Upper lobe of right lung (tissue), 1 donor: ENCODE results near the gene ZNF557. TPM values are rescaled to one million over a fixed set of nuclear protein-coding genes. Genes with fewer than 3 reads are reported as not detected.

Source experiments
- ATAC-seq: fragments of 200-7000 bp; cut with Tn5 transposase; one replicate; pipeline ENCODE4 v1.9.1; 2020; ENCODE audit warnings: mild to moderate bottlenecking, moderate library complexity
- DNase-seq: peaks from one replicate; pipeline ENCODE4 v3.0.0-alpha.2; 2020
- H3K27ac ChIP-seq: fragments of 200-600 bp; one replicate; pipeline ENCODE4 v1.8.0; 2022
- H3K27me3 ChIP-seq: fragments of 200-600 bp; one replicate; pipeline ENCODE4 v1.8.0; 2022; ENCODE audit warnings: mild to moderate bottlenecking
- H3K36me3 ChIP-seq: fragments of 200-600 bp; one replicate; pipeline ENCODE4 v1.8.0; 2022
- H3K4me1 ChIP-seq: fragments of 200-600 bp; one replicate; pipeline ENCODE4 v1.8.0; 2022
- H3K4me3 ChIP-seq: fragments of 200-600 bp; one replicate; pipeline ENCODE4 v1.8.0; 2022; ENCODE audit warnings: mild to moderate bottlenecking
- H3K9me3 ChIP-seq: fragments of 200-600 bp; one replicate; pipeline ENCODE4 v1.8.0; 2022
- CTCF ChIP-seq: fragments of 200-600 bp; IDR thresholded peaks from one replicate; pipeline ENCODE4 v1.8.0; 2022; ENCODE audit warnings: antibody characterized with exemption
- intact Hi-C: fragments of 100-400 bp; cut with DNase I; formaldehyde crosslinking; loops from one replicate; pipeline ENCODE4 v1.11.0; 2022
- total RNA-seq: library from RNA; stranded (reverse); fragmentation: NEBNext Ultra II Directional; extraction: Animal tissue kit (Norgen Biotek cat#: 25700); gene quantifications from one replicate; pipeline ENCODE4 v1.2.1, GENCODE V29; 2021
- donor health status: DM: no; HTN: yes; CAD: no; lungs with severe emphysema.

ZNF557 gene
- total RNA-seq, 1 donor from 2014 or later = 11.1 TPM

GRCh38 chr19:7113233-7113632 lies 43.7 kb downstream of the ZNF557 start:
- Histone ChIP-seq H3K36me3 (peaks cover 18% of the 10 kb centered on the region), H3K4me3 (no peak overlapping the region), H3K9me3 (no peaks in the 10 kb centered on the region), H3K27ac (no peak overlapping the region), H3K27me3 (no peaks in the 10 kb centered on the region), H3K4me1 (no peaks in the 10 kb centered on the region)
- TF ChIP-seq CTCF = no peak
- DNase-seq (no peak), ATAC-seq (no peak)
- intact Hi-C loops = no loop called here

- H3K9me3 ChIP-seq = no peaks in the 10 kb centered on the region
- TF ChIP-seq CTCF = no peak
- H3K27me3 ChIP-seq = no peaks in the 10 kb centered on the region
- ATAC-seq (no peak), DNase-seq (no peak)
- H3K4me1 ChIP-seq = no peaks in the 10 kb centered on the region
- H3K36me3 ChIP-seq = peaks cover 35% of the 10 kb centered on the region
- intact Hi-C loops = no loop called here
- H3K27ac ChIP-seq = no peak overlapping the region
- H3K4me3 ChIP-seq = no peak overlapping the region
Measured at GRCh38 chr19:7115721-7116120, 46.2 kb downstream of the ZNF557 start.

GRCh38 chr19:7117248-7117647 lies 47.7 kb downstream of the ZNF557 start:
- Histone ChIP-seq H3K9me3 (no peaks in the 10 kb centered on the region), H3K27me3 (no peaks in the 10 kb centered on the region), H3K4me3 (no peak overlapping the region), H3K36me3 (peaks cover 50% of the 10 kb centered on the region), H3K27ac (no peak overlapping the region), H3K4me1 (no peaks in the 10 kb centered on the region)
- ATAC-seq (no peak), DNase-seq (no peak)
- no peak for TF ChIP-seq CTCF
- intact Hi-C loops = no loop called here

- Histone ChIP-seq H3K4me3 (no peak overlapping the region), H3K27me3 (no peaks in the 10 kb centered on the region), H3K9me3 (no peaks in the 10 kb centered on the region), H3K36me3 (peaks cover 61% of the 10 kb centered on the region), H3K27ac (no peak overlapping the region), H3K4me1 (no peaks in the 10 kb centered on the region)
- TF ChIP-seq CTCF = no peak
- ATAC-seq (no peak), DNase-seq (no peak)
- intact Hi-C loops = no loop called here
Measured at GRCh38 chr19:7119582-7119981, 50.1 kb downstream of the ZNF557 start.

GRCh38 chr19:7120499-7120898 lies 51.0 kb downstream of the ZNF557 start:
- no peaks in the 10 kb centered on the region for H3K9me3 ChIP-seq
- no peak for TF ChIP-seq CTCF
- no peaks in the 10 kb centered on the region for H3K4me1 ChIP-seq
- no peak overlapping the region for H3K27ac ChIP-seq
- H3K27me3 ChIP-seq = no peaks in the 10 kb centered on the region
- intact Hi-C loops = no loop called here
- ATAC-seq (no peak), DNase-seq (no peak)
- H3K36me3 ChIP-seq = peaks cover 57% of the 10 kb centered on the region
- no peak overlapping the region for H3K4me3 ChIP-seq

- Histone ChIP-seq H3K9me3 (peaks cover 8% of the 10 kb centered on the region), H3K27me3 (no peaks in the 10 kb centered on the region), H3K4me1 (no peaks in the 10 kb centered on the region), H3K27ac (no peak overlapping the region), H3K4me3 (no peak overlapping the region), H3K36me3 (peaks cover 68% of the 10 kb centered on the region)
- intact Hi-C loops = no loop called here
- no peak for TF ChIP-seq CTCF
- DNase-seq = no peak
- no peak for ATAC-seq
Measured at GRCh38 chr19:7122701-7123100, 53.2 kb downstream of the ZNF557 start.
